ENCODE measurements around the gene FMO5.
"Not testable (repeated sequence)": the region's sequence is repeated elsewhere in the genome, so short reads cannot be mapped to it uniquely, and the experiment has no call there.

FMO5 gene

GRCh38 chr1:147238925-147239820 is 14.0 kb upstream of the FMO5 start:
- no peak for DNase-seq

GRCh38 chr1:147238053-147238902 is 13.1 kb upstream of the FMO5 start:
- DNase-seq = no peak

- no peak for DNase-seq
Measured at GRCh38 chr1:147236959-147237791, 12.0 kb upstream of the FMO5 start.

GRCh38 chr1:147236448-147236847 is 11.3 kb upstream of the FMO5 start:
- no peak for DNase-seq

- no peak for DNase-seq
Measured at GRCh38 chr1:147235822-147236221, 10.7 kb upstream of the FMO5 start.

- not testable (repeated sequence) for DNase-seq
Measured at GRCh38 chr1:147233903-147234302, 8.8 kb upstream of the FMO5 start.

GRCh38 chr1:147231032-147231431 is 5.9 kb upstream of the FMO5 start:
- not testable (repeated sequence) for DNase-seq

GRCh38 chr1:147223740-147224615 is 1.2 kb downstream of the FMO5 start:
- DNase-seq = no peak

- no peak for DNase-seq
Measured at GRCh38 chr1:147218606-147219005, 6.5 kb downstream of the FMO5 start.

GRCh38 chr1:147217141-147217540 is 8.0 kb downstream of the FMO5 start:
- no peak for DNase-seq

GRCh38 chr1:147216124-147216523 is 9.0 kb downstream of the FMO5 start:
- no peak for DNase-seq

GRCh38 chr1:147215540-147215916 is 9.6 kb downstream of the FMO5 start:
- DNase-seq = no peak

- no peak for DNase-seq
Measured at GRCh38 chr1:147214842-147215539, 10.1 kb downstream of the FMO5 start.

GRCh38 chr1:147214325-147214724 is 10.8 kb downstream of the FMO5 start:
- no peak for DNase-seq

- no peak for DNase-seq
Measured at GRCh38 chr1:147213271-147213670, 11.9 kb downstream of the FMO5 start.

- DNase-seq = no peak
Measured at GRCh38 chr1:147211577-147211976, 13.6 kb downstream of the FMO5 start.

GRCh38 chr1:147210987-147211386 is 14.2 kb downstream of the FMO5 start:
- DNase-seq = no peak

GRCh38 chr1:147209825-147210821 is 15.0 kb downstream of the FMO5 start:
- no peak for DNase-seq

- DNase-seq = no peak
Measured at GRCh38 chr1:147208619-147209018, 16.5 kb downstream of the FMO5 start.

- no peak for DNase-seq
Measured at GRCh38 chr1:147207192-147207591, 17.9 kb downstream of the FMO5 start.

All from activated effector memory CD4-positive, alpha-beta T cell treated with Interleukin-2 at 50 U/mL for 16 hours (primary cell).